NCI-H128 (cell line): ENCODE measurements around the gene ADAMTS7.
"Not testable (repeated sequence)": the region's sequence is repeated elsewhere in the genome, so short reads cannot be mapped to it uniquely, and the experiment has no call there.

ENCODE experiments used
- DNase-seq: peaks from one replicate; lab custom pipeline; 2025; ENCODE audit not compliant: unreplicated experiment; lab: John Stamatoyannopoulos, UW

ADAMTS7 gene

DNA sequence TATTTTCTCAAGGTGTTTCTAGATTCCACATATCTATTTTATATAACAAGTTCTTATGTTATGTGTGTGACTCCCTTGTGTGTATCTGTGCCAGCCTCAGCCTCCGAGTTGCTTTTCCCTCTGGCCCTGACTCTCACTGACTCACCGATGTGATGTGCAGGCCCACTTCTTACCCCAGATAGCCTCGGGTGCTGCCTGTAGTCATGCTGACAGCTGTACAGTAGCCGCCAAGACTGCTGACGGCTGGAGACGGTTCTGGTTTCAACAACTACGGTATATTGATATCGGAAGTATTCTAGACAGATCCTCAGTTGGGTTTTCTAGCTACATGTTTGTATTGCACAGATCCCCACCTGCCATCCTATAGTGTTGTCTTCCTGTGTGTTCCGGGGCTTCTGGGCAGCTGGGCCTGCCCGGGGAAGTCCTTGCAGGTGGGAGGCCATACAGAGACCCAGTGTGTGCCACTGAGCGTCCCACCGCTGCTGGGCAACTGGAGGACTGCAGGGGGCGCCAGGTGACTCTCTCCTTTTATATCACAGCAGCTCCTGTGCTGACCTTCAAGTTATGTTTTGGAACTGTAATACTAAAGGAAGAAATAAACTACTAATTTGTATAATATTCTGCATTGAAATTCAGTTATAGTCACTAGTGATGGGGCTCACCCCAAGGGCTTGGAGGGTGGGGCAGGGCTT, 55.2 kb downstream of the ADAMTS7 start:
- DNase-seq, result not testable (repeated sequence)

DNA sequence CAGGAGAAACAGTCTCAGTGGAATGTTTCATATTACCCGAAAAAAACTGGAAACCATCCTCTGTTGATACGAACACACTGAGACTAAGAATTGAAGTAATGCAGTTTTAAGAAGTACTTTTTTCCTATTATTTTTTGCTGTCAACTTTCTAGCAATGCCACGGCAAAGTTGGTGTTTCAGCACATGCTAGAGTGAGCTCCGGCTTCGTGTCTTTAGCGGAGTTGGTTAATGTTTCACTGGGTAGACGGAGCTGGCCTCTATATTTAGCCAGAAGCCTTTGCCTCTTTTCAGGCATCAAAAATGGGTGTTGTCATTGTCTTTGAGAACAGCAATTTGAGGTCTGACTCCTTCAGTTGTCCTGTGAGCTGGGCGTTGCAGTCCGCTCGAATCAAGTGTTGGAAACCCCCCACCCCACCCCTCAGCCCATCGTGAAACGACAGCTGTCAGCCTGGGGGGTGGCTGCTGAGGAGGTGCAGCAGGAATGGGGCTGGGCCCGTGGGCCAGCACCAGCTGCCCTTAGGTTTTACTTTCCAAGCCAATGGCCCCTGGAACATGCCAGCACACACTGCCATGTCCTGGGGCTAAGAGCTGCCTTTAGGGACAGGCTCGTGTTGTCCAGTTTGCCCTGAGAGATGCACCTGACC, 56.5 kb downstream of the ADAMTS7 start:
- DNase-seq, result not testable (repeated sequence)

- DNase-seq, result not testable (repeated sequence)
Observed at GRCh38 chr15:78753751-78754535, 57.3 kb downstream of the ADAMTS7 start.

DNA sequence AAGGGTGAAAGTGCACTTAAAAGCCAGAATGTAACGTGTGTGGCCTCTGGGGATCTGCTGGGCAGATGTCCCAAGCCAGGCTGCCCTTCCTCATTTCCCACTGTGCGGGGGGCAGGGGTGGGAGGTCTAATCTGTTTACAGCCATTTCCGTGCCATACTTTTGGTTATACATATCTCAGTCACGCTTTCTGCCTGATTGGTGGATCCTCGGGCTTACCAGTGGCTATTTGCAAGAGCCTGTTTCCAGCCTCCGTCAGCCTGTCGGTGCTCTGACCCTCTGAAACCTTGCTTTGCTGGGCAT, 58.0 kb downstream of the ADAMTS7 start:
- not testable (repeated sequence) for DNase-seq

GRCh38 chr15:78752492-78753358, 58.5 kb downstream of the ADAMTS7 start:
- DNase-seq, result no peak

DNA sequence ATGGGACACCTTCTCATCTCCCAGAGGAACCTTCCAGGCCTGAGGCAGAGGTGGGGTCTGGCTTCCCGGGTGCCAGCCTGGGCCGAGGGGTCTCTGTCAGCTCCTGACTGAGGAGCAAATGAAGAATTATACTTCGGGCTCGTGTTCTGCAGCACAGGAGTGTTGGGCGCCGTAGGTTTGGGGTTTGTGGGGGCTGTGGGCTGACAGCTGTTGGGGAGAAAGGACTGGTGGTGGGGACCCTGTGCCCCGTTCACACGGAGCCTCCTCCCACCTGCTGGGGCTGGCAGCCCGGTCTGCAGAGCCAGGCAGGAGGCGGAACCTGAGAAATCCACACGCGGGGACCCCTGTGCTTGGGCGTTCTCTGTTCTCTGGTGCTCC, 59.7 kb downstream of the ADAMTS7 start:
- no peak for DNase-seq

DNA sequence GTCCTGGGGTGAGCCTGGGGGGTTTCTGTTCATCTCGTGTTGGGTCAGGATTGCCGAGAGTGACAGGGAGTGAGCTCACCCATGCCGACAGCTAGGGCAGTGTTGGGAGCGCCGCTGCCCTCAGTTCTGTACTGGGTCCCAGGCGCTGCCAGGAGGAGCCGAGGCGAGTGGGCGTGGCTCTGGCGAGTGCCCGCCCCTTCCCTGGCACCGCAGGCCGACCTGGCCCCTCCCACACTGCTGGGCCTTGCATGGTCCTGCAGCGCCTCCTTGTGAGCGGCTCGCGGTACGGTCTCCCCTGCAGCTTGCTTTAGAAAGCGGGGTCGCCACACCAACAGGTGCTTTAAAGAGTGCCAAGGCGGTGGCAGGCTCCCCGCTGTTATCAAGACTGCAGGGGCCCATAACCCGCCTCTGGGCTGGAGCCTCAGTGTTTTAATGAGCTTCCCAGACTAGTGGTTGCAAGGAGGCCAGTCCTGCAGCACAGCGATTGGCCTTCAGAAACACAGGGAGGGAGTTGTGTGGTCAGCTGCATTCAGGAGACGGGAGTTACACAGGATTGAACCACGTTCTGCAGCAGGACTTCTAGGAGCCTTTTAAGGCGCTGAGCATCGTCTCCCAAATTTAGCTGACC, 60.2 kb downstream of the ADAMTS7 start:
- DNase-seq, result peak; percentile 74

DNA sequence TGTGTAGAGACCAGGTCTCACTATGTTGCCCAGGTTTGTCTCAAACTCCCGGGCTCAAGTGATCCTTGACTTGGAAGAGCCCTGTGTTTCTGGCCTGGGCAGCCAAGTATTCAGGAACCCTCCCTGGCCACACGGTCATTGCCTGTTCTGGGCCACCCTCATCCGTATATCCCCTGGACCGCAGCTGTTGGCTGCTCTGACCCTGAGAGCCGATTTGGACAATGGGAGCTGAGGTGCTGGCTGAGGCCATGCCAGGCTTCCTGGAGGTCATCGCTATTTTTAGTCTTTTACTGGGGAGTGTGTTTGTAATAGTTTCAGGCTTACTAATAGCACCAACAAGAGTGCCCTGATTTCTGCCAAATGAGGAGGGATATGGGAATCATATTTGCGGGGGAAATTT, 60.7 kb downstream of the ADAMTS7 start:
- DNase-seq, result no peak

GRCh38 chr15:78749831-78750230, 61.4 kb downstream of the ADAMTS7 start:
- no peak for DNase-seq

GRCh38 chr15:78747877-78748276, 63.4 kb downstream of the ADAMTS7 start:
- not testable (repeated sequence) for DNase-seq

GRCh38 chr15:78741674-78742073, 69.6 kb downstream of the ADAMTS7 start:
- DNase-seq, result not testable (repeated sequence)

DNA sequence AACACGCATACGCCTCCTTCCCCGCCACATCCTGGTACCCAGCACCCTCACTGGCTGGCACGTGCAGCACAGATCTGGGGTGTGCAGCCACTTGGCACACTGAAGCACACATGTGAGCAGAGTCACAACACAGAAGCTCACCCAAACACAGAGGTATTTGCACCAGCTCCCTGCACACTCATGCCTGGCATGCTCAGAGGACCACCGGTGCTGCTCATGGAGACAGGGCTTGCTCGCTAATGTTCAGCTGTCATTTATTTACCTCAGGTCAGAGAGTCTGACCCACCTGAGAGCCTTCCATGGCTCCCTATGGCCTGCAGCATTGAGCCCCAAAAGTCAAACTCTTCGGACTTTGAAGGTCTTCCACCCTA, 70.4 kb downstream of the ADAMTS7 start:
- no peak for DNase-seq

- no peak for DNase-seq
Observed at GRCh38 chr15:78739996-78740903, 71.0 kb downstream of the ADAMTS7 start.

DNA sequence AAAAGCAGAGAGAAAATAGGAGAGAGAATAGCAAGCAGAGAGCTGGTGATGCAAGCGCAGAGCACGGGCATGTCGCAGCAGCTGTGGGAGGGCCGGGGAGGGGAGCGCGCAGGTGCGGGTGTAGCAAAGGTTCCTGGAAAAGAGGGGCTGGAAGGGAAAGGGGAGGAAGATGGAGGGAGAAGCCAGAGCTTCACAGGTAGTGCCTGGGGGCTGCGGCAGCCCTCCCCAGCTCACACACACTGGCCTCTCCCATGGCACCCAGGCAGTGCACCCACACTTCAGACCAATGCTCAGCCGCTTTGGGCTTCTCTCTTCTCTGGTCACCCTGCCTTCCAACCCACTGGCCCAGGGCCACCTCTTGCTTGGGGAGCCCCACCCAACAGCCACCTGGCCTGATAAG, 72.1 kb downstream of the ADAMTS7 start:
- no peak for DNase-seq

DNA sequence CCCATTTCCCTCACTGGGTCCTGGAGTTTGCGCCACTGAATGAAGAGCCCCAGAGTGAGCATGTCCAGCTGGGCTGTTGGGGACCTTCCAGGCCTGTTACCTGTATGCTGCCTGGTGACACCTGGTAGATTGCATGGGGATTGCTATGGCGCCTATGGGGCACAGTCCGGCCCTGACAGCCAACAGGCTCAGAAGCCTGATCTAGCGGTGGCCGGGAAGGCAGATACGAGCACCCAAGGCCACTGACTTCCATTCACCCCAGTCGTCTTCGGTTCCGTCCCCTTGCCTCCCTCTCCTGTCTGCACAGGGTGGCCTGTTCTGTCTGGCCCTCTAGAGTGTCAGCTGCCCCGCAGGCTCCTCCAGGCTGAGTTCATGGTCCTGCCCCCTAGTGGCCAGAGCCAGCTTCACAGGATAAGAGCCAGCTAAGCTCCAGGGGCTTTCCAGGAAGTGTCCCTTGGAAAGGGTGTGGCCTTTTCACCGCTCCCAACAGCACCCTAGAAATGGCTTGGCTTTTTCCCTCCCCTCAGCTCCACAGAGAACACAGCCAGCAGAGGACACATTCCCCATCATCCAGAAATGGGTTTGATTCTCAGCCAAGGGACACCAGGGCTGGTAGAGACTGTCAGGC, 73.2 kb downstream of the ADAMTS7 start:
- DNase-seq, result not testable (repeated sequence)

DNA sequence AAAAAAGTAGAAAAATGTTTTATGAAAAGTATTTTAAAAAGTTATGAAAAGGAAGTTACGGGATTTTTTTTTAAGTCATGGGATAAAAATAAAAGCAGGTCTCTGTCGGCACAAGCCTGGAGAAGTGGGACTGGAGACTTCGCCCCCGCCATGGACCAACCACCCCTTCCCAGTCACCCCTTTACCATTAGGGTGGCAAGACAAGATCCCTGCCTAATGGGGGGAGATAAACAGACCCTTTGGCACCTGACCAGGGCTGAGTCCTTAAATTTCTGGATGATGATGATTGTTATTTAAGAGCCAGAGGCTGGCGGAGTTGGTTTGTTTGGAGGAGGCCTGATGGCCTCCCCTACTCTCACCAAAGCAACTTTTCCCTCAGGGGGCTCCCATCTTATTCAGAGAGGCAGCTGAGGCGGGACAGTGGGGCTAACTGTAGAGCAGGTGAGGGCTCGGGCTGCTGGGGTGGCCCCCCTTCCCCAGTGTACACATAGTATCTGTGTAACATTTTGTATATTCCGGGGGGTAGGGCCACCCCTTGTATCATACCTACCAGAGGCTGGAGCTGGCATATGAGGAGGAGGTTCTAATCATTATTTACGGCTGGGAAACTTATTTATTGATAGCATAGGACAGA, 74.0 kb downstream of the ADAMTS7 start:
- no peak for DNase-seq

DNA sequence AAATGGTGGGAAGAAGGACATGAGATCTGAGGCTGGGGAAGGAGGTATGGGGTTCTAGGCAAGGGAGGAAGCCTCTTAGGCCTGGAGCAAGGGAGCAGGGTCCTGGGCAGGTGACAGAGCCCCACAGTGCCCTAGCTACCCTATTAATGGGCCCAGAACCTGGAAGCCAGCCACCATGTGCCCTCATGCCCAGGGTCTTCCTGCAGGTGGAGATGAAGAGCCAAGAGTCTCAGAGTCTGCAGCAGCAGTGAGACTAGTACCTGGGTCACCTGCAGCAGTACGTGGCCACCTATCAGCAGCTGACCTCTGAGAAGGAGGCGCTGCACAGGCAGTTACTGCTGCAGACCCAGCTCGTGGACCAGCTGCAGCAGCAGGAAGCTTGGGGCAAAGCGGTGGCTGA, 75.0 kb downstream of the ADAMTS7 start:
- not testable (repeated sequence) for DNase-seq

DNA sequence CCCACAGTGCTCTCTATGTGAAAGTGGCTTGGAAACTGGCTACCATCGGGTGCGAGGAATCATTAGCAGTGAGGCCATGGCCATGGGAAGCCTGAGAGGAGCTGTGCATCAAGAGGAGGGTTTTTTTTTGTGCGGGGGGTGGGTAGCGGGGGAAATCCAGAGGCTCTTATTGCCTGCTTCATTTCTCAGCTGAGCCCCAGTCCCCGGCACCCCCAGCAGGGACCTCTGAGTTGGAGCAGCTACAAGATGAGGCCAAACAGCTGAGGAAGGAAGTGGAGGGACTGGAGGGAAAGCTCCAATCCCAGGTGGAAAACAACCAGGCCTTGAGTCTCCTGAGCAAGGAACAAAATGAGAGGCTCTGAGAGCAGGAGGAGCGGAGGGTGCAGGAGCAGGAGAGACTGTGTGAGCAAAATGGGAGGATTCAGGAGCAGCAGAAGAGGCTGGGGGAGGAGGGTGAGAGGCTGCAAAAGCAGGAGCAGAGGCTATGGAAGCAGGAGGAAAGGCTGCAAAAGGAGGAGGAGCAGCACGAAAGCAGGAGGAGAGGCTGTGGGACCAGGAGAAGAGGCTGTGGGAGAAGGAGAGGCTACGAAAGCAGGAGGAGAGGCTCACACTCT, 76.7 kb downstream of the ADAMTS7 start:
- DNase-seq, result no peak
